ENCODE data around the gene NPHP1. TPM values are rescaled to one million over a fixed set of nuclear protein-coding genes. Genes with fewer than 3 reads are reported as not detected.

NPHP1 gene
- total and polyA plus RNA-seq, 2 donors (not counting 1 experiment from before 2014, with no cell fraction given) = 2.4 TPM

- H3K27me3 ChIP-seq (replicated peaks in 1 of 4; ENCODE audit: control extremely low read depth in 1 of 4, control insufficient read depth in 3 of 4, insufficient read depth in 4 of 4, low read length in 3 of 4) = no peaks in the 10 kb centered on the region
- H3K4me3 ChIP-seq (ENCODE audit: control extremely low read depth in 1 of 5, extremely low read depth in 1 of 5, insufficient read depth in 1 of 5, low read depth in 2 of 5, low read length in 4 of 5) = no peak overlapping the region
- H3K9me3 ChIP-seq (ENCODE audit: control extremely low read depth in 1 of 3, control insufficient read depth in 2 of 3, insufficient read depth in 1 of 3, low read length in 2 of 3) = peaks cover 0 to 3% (median 0%) of the 10 kb centered on the region in 3 donors
- H3K9me3 Mint-ChIP-seq (ENCODE audit: insufficient read depth) = peaks cover 2% of the 10 kb centered on the region
- POLR2A ChIA-PET = no interaction called here
- no peaks in the 10 kb centered on the region for H3K36me3 ChIP-seq (replicated peaks in 1 of 2; ENCODE audit: control extremely low read depth in 1 of 2, control insufficient read depth in 1 of 2, extremely low read depth in 1 of 2, insufficient read depth in 2 of 2, low read length in 1 of 2)
- no peak overlapping the region for H3K9ac ChIP-seq (ENCODE audit: low read length)
- H4K20me1 ChIP-seq (ENCODE audit: control insufficient read depth, insufficient read depth, low read length, poor library complexity, severe bottlenecking) = no peaks in the 10 kb centered on the region
- no peak for TF ChIP-seq CTCF (IDR thresholded peaks at IDR 0.05)
- TF ChIP-seq EZH2 (IDR thresholded peaks at IDR 0.05; ENCODE audit: borderline replicate concordance, insufficient read depth, low read depth, low read length, poor library complexity, severe bottlenecking) = no peak
- no peak overlapping the region for H3K27ac ChIP-seq (ENCODE audit: low read length in 2 of 2)
- intact Hi-C loops (cut with micrococcal nuclease) = no loop called here
- H3K27me3 Mint-ChIP-seq = peaks cover 15% of the 10 kb centered on the region
- no peak for DNase-seq
- H3K79me2 ChIP-seq (ENCODE audit: control insufficient read depth, insufficient read depth, low read length) = no peaks in the 10 kb centered on the region
- CTCF ChIA-PET = no interaction called here
- no peak overlapping the region for H3K4me2 ChIP-seq (replicated peaks; ENCODE audit: low read depth, low read length, poor library complexity, severe bottlenecking)
- H3K4me1 ChIP-seq (ENCODE audit: control insufficient read depth in 2 of 2, insufficient read depth in 2 of 2, low read length in 2 of 2) = no peaks in the 10 kb centered on the region
- no peak for ATAC-seq (ENCODE audit: low read depth)
- WGBS (ENCODE audit: insufficient coverage) = 90% methylated on average over 6 of the region's 6 CpGs
- no peak overlapping the region for H3K27ac Mint-ChIP-seq
- no peak overlapping the region for H3K4me3 Mint-ChIP-seq
- H3K4me1 Mint-ChIP-seq = no peaks in the 10 kb centered on the region
- no peak overlapping the region for H2AFZ ChIP-seq (ENCODE audit: insufficient read depth, low read depth, low read length, poor library complexity, severe bottlenecking)
These were observed 105.8 kb downstream of the NPHP1 start for GRCh38 chr2:110099038-110099425.

GRCh38 chr2:110097506-110098220 is 107.2 kb downstream of the NPHP1 start:
- WGBS (ENCODE audit: insufficient coverage) = 91% methylated on average over 12 of the region's 14 CpGs
- POLR2A ChIA-PET = no interaction called here
- no peak overlapping the region for H3K4me2 ChIP-seq (replicated peaks; ENCODE audit: low read depth, low read length, poor library complexity, severe bottlenecking)

More at GRCh38 chr2:110097506-110098220, 107.2 kb downstream of the NPHP1 start:
- Histone ChIP-seq H3K9ac (ENCODE audit: low read length) (no peak overlapping the region), H3K36me3 (replicated peaks in 1 of 2; ENCODE audit: control extremely low read depth in 1 of 2, control insufficient read depth in 1 of 2, extremely low read depth in 1 of 2, insufficient read depth in 2 of 2, low read length in 1 of 2) (no peaks in the 10 kb centered on the region), H3K4me1 (ENCODE audit: control insufficient read depth in 2 of 2, insufficient read depth in 2 of 2, low read length in 2 of 2) (no peaks in the 10 kb centered on the region), H3K4me3 (ENCODE audit: control extremely low read depth in 1 of 5, extremely low read depth in 1 of 5, insufficient read depth in 1 of 5, low read depth in 2 of 5, low read length in 4 of 5) (no peak overlapping the region), H2AFZ (ENCODE audit: insufficient read depth, low read depth, low read length, poor library complexity, severe bottlenecking) (no peak overlapping the region), H3K9me3 (ENCODE audit: control extremely low read depth in 1 of 3, control insufficient read depth in 2 of 3, insufficient read depth in 1 of 3, low read length in 2 of 3) (peaks cover 0 to 3% (median 0%) of the 10 kb centered on the region in 3 donors), H3K27ac (ENCODE audit: low read length in 2 of 2) (no peak overlapping the region), H4K20me1 (ENCODE audit: control insufficient read depth, insufficient read depth, low read length, poor library complexity, severe bottlenecking) (no peaks in the 10 kb centered on the region), H3K27me3 (replicated peaks in 1 of 4; ENCODE audit: control extremely low read depth in 1 of 4, control insufficient read depth in 3 of 4, insufficient read depth in 4 of 4, low read length in 3 of 4) (no peaks in the 10 kb centered on the region), H3K79me2 (ENCODE audit: control insufficient read depth, insufficient read depth, low read length) (no peaks in the 10 kb centered on the region)
- Mint-ChIP-seq H3K4me1 (no peaks in the 10 kb centered on the region), H3K4me3 (no peak overlapping the region), H3K27me3 (peaks cover 10% of the 10 kb centered on the region), H3K9me3 (ENCODE audit: insufficient read depth) (peaks cover 2% of the 10 kb centered on the region), H3K27ac (no peak overlapping the region)
- no peak for TF ChIP-seq CTCF (IDR thresholded peaks at IDR 0.05)
- TF ChIP-seq EZH2 (IDR thresholded peaks at IDR 0.05; ENCODE audit: borderline replicate concordance, insufficient read depth, low read depth, low read length, poor library complexity, severe bottlenecking) = no peak
- no peak for DNase-seq
- intact Hi-C loops (cut with micrococcal nuclease) = no loop called here
- ATAC-seq (ENCODE audit: low read depth) = no peak
- CTCF ChIA-PET = no interaction called here
